ENCODE data around the gene LRRC17. TPM values are rescaled to one million over a fixed set of nuclear protein-coding genes. Genes with fewer than 3 reads are reported as not detected.
"Not testable (repeated sequence)": the region's sequence is repeated elsewhere in the genome, so short reads cannot be mapped to it uniquely, and the experiment has no call there.

LRRC17 gene
- total RNA-seq, 1 experiment from 2014 or later = 0.42 TPM

DNA sequence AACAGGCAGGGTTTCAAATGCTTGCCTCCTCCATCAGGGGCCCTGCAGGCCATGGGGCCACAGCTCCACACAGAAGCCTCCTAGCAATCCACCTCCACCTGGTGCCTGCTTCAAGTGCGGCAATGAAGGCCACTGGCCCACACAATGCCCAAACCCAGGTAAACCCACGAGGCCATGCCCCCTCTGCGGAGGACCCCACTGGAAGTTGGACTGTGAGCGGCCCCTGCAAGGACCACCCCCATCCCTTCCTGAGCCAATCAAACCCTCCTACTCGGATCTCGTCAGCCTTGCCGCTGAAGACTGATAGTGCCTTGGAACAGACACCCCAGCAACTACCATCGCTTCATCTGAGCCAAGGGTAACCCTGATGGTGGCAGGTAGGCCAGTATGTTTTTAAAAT, 63.1 kb downstream of the LRRC17 start:
- H3K36me3 Mint-ChIP-seq (ENCODE audit: insufficient read depth, unreplicated experiment) = peaks cover 7% of the 10 kb centered on the region
- no peak for DNase-seq
- CTCF ChIA-PET = no interaction called here
- BruUV-seq (replicated peaks) = no TSS peak
- peak overlapping the region; percentile 16 for H3K27ac Mint-ChIP-seq (ENCODE audit: unreplicated experiment)
- no peak overlapping the region for H3K4me3 Mint-ChIP-seq (ENCODE audit: low read depth, unreplicated experiment)
- peaks cover 9% of the 10 kb centered on the region for H3K4me1 Mint-ChIP-seq (ENCODE audit: low read depth, unreplicated experiment)
- intact Hi-C loops (cut with micrococcal nuclease; ENCODE audit: unreplicated experiment) = no loop called here
- no peaks in the 10 kb centered on the region for H3K27me3 Mint-ChIP-seq (ENCODE audit: unreplicated experiment)
- TF ChIP-seq, protein P1, sequence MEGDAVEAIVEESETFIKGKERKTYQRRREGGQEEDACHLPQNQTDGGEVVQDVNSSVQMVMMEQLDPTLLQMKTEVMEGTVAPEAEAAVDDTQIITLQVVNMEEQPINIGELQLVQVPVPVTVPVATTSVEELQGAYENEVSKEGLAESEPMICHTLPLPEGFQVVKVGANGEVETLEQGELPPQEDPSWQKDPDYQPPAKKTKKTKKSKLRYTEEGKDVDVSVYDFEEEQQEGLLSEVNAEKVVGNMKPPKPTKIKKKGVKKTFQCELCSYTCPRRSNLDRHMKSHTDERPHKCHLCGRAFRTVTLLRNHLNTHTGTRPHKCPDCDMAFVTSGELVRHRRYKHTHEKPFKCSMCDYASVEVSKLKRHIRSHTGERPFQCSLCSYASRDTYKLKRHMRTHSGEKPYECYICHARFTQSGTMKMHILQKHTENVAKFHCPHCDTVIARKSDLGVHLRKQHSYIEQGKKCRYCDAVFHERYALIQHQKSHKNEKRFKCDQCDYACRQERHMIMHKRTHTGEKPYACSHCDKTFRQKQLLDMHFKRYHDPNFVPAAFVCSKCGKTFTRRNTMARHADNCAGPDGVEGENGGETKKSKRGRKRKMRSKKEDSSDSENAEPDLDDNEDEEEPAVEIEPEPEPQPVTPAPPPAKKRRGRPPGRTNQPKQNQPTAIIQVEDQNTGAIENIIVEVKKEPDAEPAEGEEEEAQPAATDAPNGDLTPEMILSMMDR (IDR thresholded peaks at IDR 0.05; ENCODE audit: unreplicated experiment) = no peak
- H3K9me3 Mint-ChIP-seq (ENCODE audit: low read depth, unreplicated experiment) = peaks cover 2% of the 10 kb centered on the region

DNA sequence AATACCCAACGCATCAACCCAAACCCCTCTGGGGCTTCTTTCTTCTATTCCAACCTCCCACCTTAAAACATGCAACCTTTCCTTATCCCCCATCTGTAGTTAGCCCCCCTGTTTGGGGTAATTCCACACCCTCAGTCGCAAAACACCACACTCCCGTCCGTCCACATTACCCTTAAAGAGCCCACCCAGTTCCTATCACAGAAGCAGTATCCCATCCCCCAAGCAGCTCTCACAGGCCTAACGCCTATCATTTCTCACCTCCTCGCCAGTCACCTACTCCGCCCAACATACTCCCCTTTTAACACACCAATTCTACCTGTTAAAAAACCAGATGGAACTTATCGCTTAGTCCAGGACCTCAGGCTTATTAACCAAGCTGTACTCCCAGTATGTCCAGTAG, 63.7 kb downstream of the LRRC17 start:
- Mint-ChIP-seq H3K4me3 (ENCODE audit: low read depth, unreplicated experiment) (no peak overlapping the region), H3K27me3 (ENCODE audit: unreplicated experiment) (no peaks in the 10 kb centered on the region), H3K9me3 (ENCODE audit: low read depth, unreplicated experiment) (peaks cover 2% of the 10 kb centered on the region), H3K27ac (ENCODE audit: unreplicated experiment) (peak overlapping the region; percentile 16), H3K36me3 (ENCODE audit: insufficient read depth, unreplicated experiment) (peaks cover 7% of the 10 kb centered on the region), H3K4me1 (ENCODE audit: low read depth, unreplicated experiment) (peaks cover 9% of the 10 kb centered on the region)
- intact Hi-C loops (cut with micrococcal nuclease; ENCODE audit: unreplicated experiment) = no loop called here
- TF ChIP-seq, protein P1 (IDR thresholded peaks at IDR 0.05; ENCODE audit: unreplicated experiment) = no peak
- CTCF ChIA-PET = no interaction called here
- BruUV-seq (replicated peaks) = no TSS peak
- DNase-seq = no peak

DNA sequence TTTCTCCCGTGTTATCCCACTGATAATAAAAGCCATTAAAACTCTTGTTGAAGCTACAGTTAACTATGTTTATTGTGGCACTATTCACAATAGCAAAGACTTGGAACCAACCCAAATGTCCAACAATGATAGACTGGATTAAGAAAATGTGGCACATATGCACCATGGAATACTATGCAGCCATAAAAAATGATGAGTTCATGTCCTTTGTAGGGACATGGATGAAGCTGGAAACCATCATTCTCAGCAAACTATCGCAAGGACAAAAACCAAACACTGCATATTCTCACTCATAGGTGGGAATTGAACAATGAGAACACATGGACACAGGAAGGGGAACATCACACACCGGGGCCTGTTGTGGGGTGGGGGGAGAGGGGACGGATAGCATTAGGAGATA, 64.8 kb downstream of the LRRC17 start:
- H3K27me3 Mint-ChIP-seq (ENCODE audit: unreplicated experiment); H3K36me3 Mint-ChIP-seq (ENCODE audit: insufficient read depth, unreplicated experiment); intact Hi-C loops (cut with micrococcal nuclease; ENCODE audit: unreplicated experiment); BruUV-seq (replicated peaks); CTCF ChIA-PET; DNase-seq; H3K4me1 Mint-ChIP-seq (ENCODE audit: low read depth, unreplicated experiment); H3K9me3 Mint-ChIP-seq (ENCODE audit: low read depth, unreplicated experiment); H3K4me3 Mint-ChIP-seq (ENCODE audit: low read depth, unreplicated experiment); H3K27ac Mint-ChIP-seq (ENCODE audit: unreplicated experiment): not testable (repeated sequence)

DNA sequence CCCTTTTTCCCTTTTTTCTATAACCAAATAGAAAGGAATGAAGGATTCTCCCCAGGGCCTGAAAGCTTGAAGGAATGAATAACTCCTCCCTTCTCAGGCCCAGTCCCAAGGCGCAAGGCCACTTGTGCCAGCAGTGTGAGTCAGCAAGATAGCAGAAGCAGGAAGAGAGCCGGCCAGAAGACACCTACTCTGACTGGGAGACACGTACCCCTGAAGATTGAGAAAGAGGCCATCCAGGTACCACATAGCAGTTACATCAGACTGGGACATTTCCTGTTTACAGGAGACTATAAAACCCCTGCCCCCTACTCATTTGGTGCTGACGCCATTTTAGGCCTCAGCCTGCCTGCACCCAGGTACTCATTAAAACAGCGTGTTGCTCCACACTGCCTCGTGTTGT, 65.5 kb downstream of the LRRC17 start:
- TF ChIP-seq, protein P1 (IDR thresholded peaks at IDR 0.05; ENCODE audit: unreplicated experiment) = no peak
- peak overlapping the region; percentile 88 for H3K27ac Mint-ChIP-seq (ENCODE audit: unreplicated experiment)
- intact Hi-C loops (cut with micrococcal nuclease; ENCODE audit: unreplicated experiment) = no loop called here

DNA sequence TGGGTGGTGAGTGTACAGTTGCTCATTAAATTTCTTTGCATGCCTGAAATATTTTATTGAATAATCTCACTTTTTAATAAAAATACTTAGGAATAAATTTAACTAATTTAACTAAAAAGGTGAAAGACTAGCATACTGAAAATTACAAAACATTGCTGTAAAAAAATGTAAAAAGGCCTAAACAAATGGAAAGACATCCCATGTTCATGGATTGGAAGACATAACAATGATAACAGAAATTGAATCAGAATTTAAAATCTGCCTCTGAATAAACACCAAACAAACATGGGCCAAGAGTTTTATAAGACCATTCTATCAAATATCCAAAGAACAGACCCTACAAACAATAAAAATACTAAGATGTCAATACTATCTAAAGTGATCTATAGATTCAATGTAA, 66.9 kb downstream of the LRRC17 start:
- no peak overlapping the region for H3K27ac Mint-ChIP-seq (ENCODE audit: unreplicated experiment)
- no peak for DNase-seq
- no peaks in the 10 kb centered on the region for H3K27me3 Mint-ChIP-seq (ENCODE audit: unreplicated experiment)
- TF ChIP-seq, protein P1 (IDR thresholded peaks at IDR 0.05; ENCODE audit: unreplicated experiment) = no peak
- peaks cover 9% of the 10 kb centered on the region for H3K4me1 Mint-ChIP-seq (ENCODE audit: low read depth, unreplicated experiment)
- CTCF ChIA-PET = no interaction called here
- BruUV-seq (replicated peaks) = no TSS peak
- intact Hi-C loops (cut with micrococcal nuclease; ENCODE audit: unreplicated experiment) = no loop called here
- no peak overlapping the region for H3K4me3 Mint-ChIP-seq (ENCODE audit: low read depth, unreplicated experiment)
- no peaks in the 10 kb centered on the region for H3K9me3 Mint-ChIP-seq (ENCODE audit: low read depth, unreplicated experiment)
- H3K36me3 Mint-ChIP-seq (ENCODE audit: insufficient read depth, unreplicated experiment) = peaks cover 7% of the 10 kb centered on the region

More for the DNA sequence above, 65.5 kb downstream of the LRRC17 start:
- DNase-seq = peak; percentile 64
- no peak overlapping the region for H3K4me3 Mint-ChIP-seq (ENCODE audit: low read depth, unreplicated experiment)
- no peaks in the 10 kb centered on the region for H3K9me3 Mint-ChIP-seq (ENCODE audit: low read depth, unreplicated experiment)
- H3K4me1 Mint-ChIP-seq (ENCODE audit: low read depth, unreplicated experiment) = peaks cover 9% of the 10 kb centered on the region
- no peaks in the 10 kb centered on the region for H3K27me3 Mint-ChIP-seq (ENCODE audit: unreplicated experiment)
- H3K36me3 Mint-ChIP-seq (ENCODE audit: insufficient read depth, unreplicated experiment) = peaks cover 7% of the 10 kb centered on the region
- BruUV-seq (replicated peaks) = no TSS peak
- CTCF ChIA-PET = no interaction called here
